Measurements from ENCODE around the gene FGF5.

DNA sequence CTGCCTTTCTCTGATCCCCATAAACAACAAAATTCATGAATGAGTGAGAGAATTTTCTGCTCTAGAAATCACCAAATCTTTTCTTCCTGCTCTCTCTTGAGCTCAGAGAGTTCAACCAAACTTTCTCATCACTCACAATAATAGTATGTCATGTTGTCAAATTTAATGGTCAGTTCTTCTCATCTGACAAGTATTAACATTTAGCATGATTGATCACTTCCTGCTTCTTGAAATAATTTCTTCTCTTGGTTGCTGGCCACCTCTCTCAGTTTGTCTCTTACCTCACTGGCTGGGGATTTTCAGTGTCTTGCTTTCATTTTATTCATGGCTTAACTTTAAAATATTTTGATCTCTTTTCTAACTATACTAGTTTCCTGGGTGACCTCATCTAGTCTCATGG is 25.5 kb upstream of the FGF5 start:
- TF ChIP-seq EP300 (IDR thresholded peaks at IDR 0.05; ENCODE audit: borderline replicate concordance) (no peak), REST (IDR thresholded peaks at IDR 0.05; ENCODE audit: low read depth) (no peak), RAD21 (IDR thresholded peaks at IDR 0.05; ENCODE audit: low read depth) (no peak), YY1 (IDR thresholded peaks at IDR 0.05; ENCODE audit: low read depth) (no peak), TEAD4 (IDR thresholded peaks at IDR 0.05) (no peak), TCF12 (IDR thresholded peaks at IDR 0.05; ENCODE audit: low read depth) (no peak), CEBPB (IDR thresholded peaks at IDR 0.05) (no peak), EGR1 (IDR thresholded peaks at IDR 0.05) (no peak), MAX (IDR thresholded peaks at IDR 0.05) (no peak), TAF1 (IDR thresholded peaks at IDR 0.05; ENCODE audit: low read depth) (no peak), FOXM1 (IDR thresholded peaks at IDR 0.05; ENCODE audit: borderline replicate concordance, low read depth) (no peak)

Measured in Ishikawa (cell line).